Breast epithelium (tissue), 3 donors: ENCODE results near the gene GABPB1.

Experiments used
- POLR2AphosphoS5 ChIP-seq, 3 donors: sonication (generic); formaldehyde crosslinking; IDR thresholded peaks; one replicate each; pipeline ENCODE4 v1.6.1; 2017; ENCODE audit warnings: antibody characterized with exemption in 3 of 3
- TF ChIP-seq, protein P1 (sequence below), 3 donors: fragments of 450-650 bp; IDR thresholded peaks; one replicate each; pipeline ENCODE4 v1.5.1; 2016 to 2017; ENCODE audit warnings: antibody characterized with exemption in 3 of 3, mild to moderate bottlenecking in 3 of 3, moderate library complexity in 3 of 3

DNA sequence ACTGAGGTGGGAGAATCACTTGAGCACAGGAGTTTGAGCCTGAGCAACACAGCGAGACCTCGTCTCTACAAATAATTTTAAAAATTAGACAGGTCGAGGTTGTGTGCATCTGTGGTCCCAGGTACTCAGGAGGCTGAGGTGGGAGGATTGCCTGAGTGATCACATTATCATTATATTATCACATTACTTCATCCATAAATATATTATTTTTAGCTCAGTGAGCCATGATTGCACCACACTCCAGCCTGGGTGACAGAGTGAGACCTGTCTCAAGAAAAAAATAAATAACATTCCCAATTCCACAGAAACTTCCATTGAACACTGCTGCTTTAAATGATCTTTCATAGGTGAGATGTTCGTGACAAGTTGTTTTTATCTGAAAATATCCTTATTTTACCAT, 21.8 kb downstream of the GABPB1 start:
- TF ChIP-seq, protein P1, sequence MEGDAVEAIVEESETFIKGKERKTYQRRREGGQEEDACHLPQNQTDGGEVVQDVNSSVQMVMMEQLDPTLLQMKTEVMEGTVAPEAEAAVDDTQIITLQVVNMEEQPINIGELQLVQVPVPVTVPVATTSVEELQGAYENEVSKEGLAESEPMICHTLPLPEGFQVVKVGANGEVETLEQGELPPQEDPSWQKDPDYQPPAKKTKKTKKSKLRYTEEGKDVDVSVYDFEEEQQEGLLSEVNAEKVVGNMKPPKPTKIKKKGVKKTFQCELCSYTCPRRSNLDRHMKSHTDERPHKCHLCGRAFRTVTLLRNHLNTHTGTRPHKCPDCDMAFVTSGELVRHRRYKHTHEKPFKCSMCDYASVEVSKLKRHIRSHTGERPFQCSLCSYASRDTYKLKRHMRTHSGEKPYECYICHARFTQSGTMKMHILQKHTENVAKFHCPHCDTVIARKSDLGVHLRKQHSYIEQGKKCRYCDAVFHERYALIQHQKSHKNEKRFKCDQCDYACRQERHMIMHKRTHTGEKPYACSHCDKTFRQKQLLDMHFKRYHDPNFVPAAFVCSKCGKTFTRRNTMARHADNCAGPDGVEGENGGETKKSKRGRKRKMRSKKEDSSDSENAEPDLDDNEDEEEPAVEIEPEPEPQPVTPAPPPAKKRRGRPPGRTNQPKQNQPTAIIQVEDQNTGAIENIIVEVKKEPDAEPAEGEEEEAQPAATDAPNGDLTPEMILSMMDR (IDR thresholded peaks at IDR 0.05), result no peak
- no peak for TF ChIP-seq POLR2AphosphoS5 (IDR thresholded peaks at IDR 0.05)
